ENCODE measurements around the gene CDK18.

- no peak for TF ChIP-seq CTCF (IDR thresholded peaks at IDR 0.05)
- no peak for TF ChIP-seq POLR2A (IDR thresholded peaks at IDR 0.05)
Observed at GRCh38 chr1:205477121-205477758, 27.2 kb upstream of the CDK18 start.

All from thyroid gland (tissue), 4 donors.